SH-SY5Y (cell line): Measurements from ENCODE around the gene GAREM1.

ENCODE experiments used
- GATA2 ChIP-seq: IDR thresholded peaks from 2 replicates; pipeline ENCODE4 v1.6.1; 2011; ENCODE audit warnings: mild to moderate bottlenecking, low read depth, low read length
- GATA3 ChIP-seq: IDR thresholded peaks from 2 replicates; pipeline ENCODE4 v1.6.1; 2011; ENCODE audit warnings: low read depth, mild to moderate bottlenecking, low read length, moderate library complexity

DNA sequence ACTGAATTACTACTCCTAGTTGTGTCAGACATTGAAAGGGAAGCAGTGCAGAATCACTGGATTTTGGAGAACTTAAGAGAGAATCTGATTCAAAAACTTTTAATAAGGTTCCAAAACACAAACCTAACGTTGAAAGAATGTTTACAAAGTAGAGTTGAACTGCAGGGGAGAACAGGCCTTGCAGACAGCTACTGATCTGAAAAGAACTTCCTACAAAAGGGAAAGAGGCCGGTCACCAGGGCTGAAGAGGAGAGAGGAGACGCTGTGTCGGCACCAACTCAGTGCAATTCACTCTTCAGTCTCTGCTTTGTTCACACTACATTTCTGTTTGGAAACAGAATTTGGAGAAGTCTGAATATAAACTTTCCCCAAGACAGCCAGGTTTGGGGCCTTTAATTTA, 124.0 kb downstream of the GAREM1 start:
- TF ChIP-seq GATA3 (no peak), GATA2 (no peak)
